HTR-8/SVneo (cell line): ENCODE data around the gene TUT4.
"Not testable (repeated sequence)": the region's sequence is repeated elsewhere in the genome, so short reads cannot be mapped to it uniquely, and the experiment has no call there.

ENCODE experiments used
- DNase-seq: peaks from one replicate; pipeline ENCODE4 v3.0.0; 2011; ENCODE audit warnings: low spot score, mixed read lengths; ENCODE audit not compliant: insufficient read length
- FAIRE-seq: peaks from 2 replicates; lab custom pipeline; 2011; peaks lifted over from hg19 to GRCh38; lab: Jason Lieb, UNC

TUT4 gene

GRCh38 chr1:52552505-52553361 lies at the start of gene TUT4:
TUT4 (minus strand) TSS chr1:52553092; CDS start chr1:52526280, 26,812 bp downstream.
- peak; percentile 93 for FAIRE-seq

GRCh38 chr1:52601991-52602855 lies 49.3 kb upstream of the TUT4 start, which contains the start of gene GPX7:
GPX7 (plus strand) TSS chr1:52602371; CDS start chr1:52602410, 39 bp downstream.
- FAIRE-seq: no peak

More at GRCh38 chr1:52552505-52553361, at the start of gene TUT4:
- no peak for DNase-seq

GRCh38 chr1:52601519-52601918 lies 48.6 kb upstream of the TUT4 start:
- DNase-seq: no peak
- FAIRE-seq: no peak

More at GRCh38 chr1:52601991-52602855, 49.3 kb upstream of the TUT4 start, which contains the start of gene GPX7:
- no peak for DNase-seq

- FAIRE-seq (no peak), DNase-seq (no peak)
Observed at GRCh38 chr1:52600533-52601179, 47.8 kb upstream of the TUT4 start.

- no peak for DNase-seq
- FAIRE-seq: no peak
Observed at GRCh38 chr1:52599236-52599635, 46.3 kb upstream of the TUT4 start.

GRCh38 chr1:52598729-52599128 lies 45.8 kb upstream of the TUT4 start:
- DNase-seq (no peak), FAIRE-seq (no peak)

- FAIRE-seq (no peak), DNase-seq (no peak)
Observed at GRCh38 chr1:52597912-52598311, 45.0 kb upstream of the TUT4 start.

- FAIRE-seq (no peak), DNase-seq (no peak)
Observed at GRCh38 chr1:52595061-52595460, 42.2 kb upstream of the TUT4 start.

GRCh38 chr1:52593495-52593894 lies 40.6 kb upstream of the TUT4 start:
- DNase-seq (no peak), FAIRE-seq (no peak)

- DNase-seq (no peak), FAIRE-seq (no peak)
Observed at GRCh38 chr1:52592637-52593323, 39.9 kb upstream of the TUT4 start.

- no peak for FAIRE-seq
- DNase-seq: no peak
Observed at GRCh38 chr1:52590266-52590665, 37.4 kb upstream of the TUT4 start.

- no peak for FAIRE-seq
- DNase-seq: no peak
Observed at GRCh38 chr1:52588535-52588934, 35.6 kb upstream of the TUT4 start.

GRCh38 chr1:52588027-52588426 lies 35.1 kb upstream of the TUT4 start:
- no peak for DNase-seq
- no peak for FAIRE-seq

GRCh38 chr1:52585474-52585873 lies 32.6 kb upstream of the TUT4 start:
- no peak for DNase-seq
- no peak for FAIRE-seq

- DNase-seq: no peak
Observed at GRCh38 chr1:52582116-52582696, 29.3 kb upstream of the TUT4 start.

GRCh38 chr1:52580283-52580682 lies 27.4 kb upstream of the TUT4 start:
- DNase-seq: no peak

More at GRCh38 chr1:52582116-52582696, 29.3 kb upstream of the TUT4 start:
- no peak for FAIRE-seq

GRCh38 chr1:52579415-52579814 lies 26.5 kb upstream of the TUT4 start:
- DNase-seq (no peak), FAIRE-seq (no peak)

More at GRCh38 chr1:52580283-52580682, 27.4 kb upstream of the TUT4 start:
- FAIRE-seq: no peak

GRCh38 chr1:52578066-52578465 lies 25.2 kb upstream of the TUT4 start:
- not testable (repeated sequence) for FAIRE-seq, DNase-seq

GRCh38 chr1:52576074-52576473 lies 23.2 kb upstream of the TUT4 start:
- FAIRE-seq: no peak
- no peak for DNase-seq
